Astrocyte of the hippocampus (primary cell): ENCODE results near the gene WFS1.

Source experiments
- DNase-seq: peaks from one replicate; pipeline ENCODE4 v3.0.0; 2011; ENCODE audit warnings: low read depth, low spot score

Gene WFS1

GRCh38 chr4:6258741-6259140 is 10.9 kb upstream of the WFS1 start:
- DNase-seq: no peak

GRCh38 chr4:6259886-6260285 is 9.8 kb upstream of the WFS1 start:
- DNase-seq: no peak

- no peak for DNase-seq
Observed at GRCh38 chr4:6262176-6262575, 7.5 kb upstream of the WFS1 start.

- no peak for DNase-seq
Observed at GRCh38 chr4:6262847-6263487, 6.7 kb upstream of the WFS1 start.

- no peak for DNase-seq
Observed at GRCh38 chr4:6263526-6264224, 6.0 kb upstream of the WFS1 start.

- DNase-seq: peak; percentile 65
Observed at GRCh38 chr4:6264225-6264540, 5.5 kb upstream of the WFS1 start.

GRCh38 chr4:6265546-6265945 is 4.1 kb upstream of the WFS1 start:
- no peak for DNase-seq

GRCh38 chr4:6267573-6267972 is 2.1 kb upstream of the WFS1 start:
- DNase-seq: no peak

- DNase-seq: no peak
Observed at GRCh38 chr4:6268650-6269615, 717 bp upstream of the WFS1 start.

GRCh38 chr4:6270636-6271121 is 1.0 kb downstream of the WFS1 start:
- peak; percentile 36 for DNase-seq

GRCh38 chr4:6271206-6271605 is 1.6 kb downstream of the WFS1 start:
- DNase-seq: no peak

GRCh38 chr4:6271701-6272465 is 2.2 kb downstream of the WFS1 start:
- DNase-seq: peak; percentile 15

GRCh38 chr4:6272863-6273660 is 3.4 kb downstream of the WFS1 start:
- DNase-seq: peak; percentile 93

- no peak for DNase-seq
Observed at GRCh38 chr4:6273661-6273990, 4.0 kb downstream of the WFS1 start.

GRCh38 chr4:6275351-6275750 is 5.7 kb downstream of the WFS1 start:
- DNase-seq: no peak

GRCh38 chr4:6275898-6276806 is 6.5 kb downstream of the WFS1 start:
- peak; percentile 23 for DNase-seq

GRCh38 chr4:6277139-6277802 is 7.6 kb downstream of the WFS1 start:
- DNase-seq: no peak

- no peak for DNase-seq
Observed at GRCh38 chr4:6277935-6278800, 8.5 kb downstream of the WFS1 start.
